Gastroesophageal sphincter (tissue), 4 donors: ENCODE data around the gene AKAP6. TPM values are rescaled to one million over a fixed set of nuclear protein-coding genes. Genes with fewer than 3 reads are reported as not detected.

Source experiments
- ATAC-seq: fragments of 150-250 bp; one replicate; pipeline ENCODE4 v1.9.1; 2016; ENCODE audit warnings: mild to moderate bottlenecking, moderate library complexity
- H3K27ac ChIP-seq, 4 donors: fragments of 200-600 bp; sonication (generic) in 3 of 4; 1 replicate in 3 of 4; 2 replicates in 1 of 4; pipeline ENCODE4 v1.5.1; 2016 to 2019
- H3K27me3 ChIP-seq: fragments of 200-600 bp; sonication (generic); one replicate; pipeline ENCODE4 v1.5.1; 2019
- H3K36me3 ChIP-seq, 2 donors: fragments of 200-600 bp; sonication (generic); one replicate each; pipeline ENCODE4 v1.5.1; 2019; ENCODE audit warnings: control low read depth in 1 of 2
- H3K4me1 ChIP-seq, 3 donors: fragments of 200-600 bp; sonication (generic); 1 replicate in 2 of 3; 2 replicates in 1 of 3; pipeline ENCODE4 v1.5.1; 2016 to 2019; ENCODE audit warnings: control low read depth in 2 of 3
- H3K4me3 ChIP-seq, 2 donors: fragments of 200-600 bp; sonication (generic); one replicate each; pipeline ENCODE4 v1.5.1; 2019; ENCODE audit warnings: mild to moderate bottlenecking in 1 of 2, moderate library complexity in 1 of 2
- H3K9me3 ChIP-seq, 3 donors: fragments of 200-600 bp; sonication (generic); one replicate each; pipeline ENCODE4 v1.5.1; 2017 to 2019; ENCODE audit warnings: control low read depth in 2 of 3
- EP300 ChIP-seq: sonication (generic); formaldehyde crosslinking; IDR thresholded peaks from one replicate; pipeline ENCODE4 v1.6.1; 2017; ENCODE audit warnings: antibody characterized with exemption, mild to moderate bottlenecking
- POLR2A ChIP-seq, 2 donors: fragments of 450-650 bp; IDR thresholded peaks; one replicate each; pipeline ENCODE4 v1.6.1; 2017; ENCODE audit warnings: antibody characterized with exemption in 2 of 2, mild to moderate bottlenecking in 2 of 2, moderate library complexity in 1 of 2
- POLR2AphosphoS5 ChIP-seq: sonication (generic); formaldehyde crosslinking; IDR thresholded peaks from one replicate; pipeline ENCODE4 v1.6.1; 2017; ENCODE audit warnings: antibody characterized with exemption
- WGBS, 2 donors: methylation state at CpG; one replicate each; pipeline ENCODE4 v1.1.5; 2018; ENCODE audit warnings: low coverage in 1 of 2; 5-methylcytosine and 5-hydroxymethylcytosine counted together
- total RNA-seq, 4 donors: library from RNA; depleted of rRNA; stranded (reverse); fragments of >200 nt; gene quantifications; one replicate each; pipeline ENCODE4 v1.1.0, GENCODE V29; 2016
- TF ChIP-seq, protein P1 (sequence below), 4 experiments: fragments of 200-600 bp in 2 of 4; fragments of 450-650 bp in 2 of 4; sonication (generic) in 1 of 4; IDR thresholded peaks; one replicate each; pipeline ENCODE4 v1.5.1; 2017 to 2019; ENCODE audit warnings: antibody characterized with exemption in 4 of 4, mild to moderate bottlenecking in 2 of 4, moderate library complexity in 2 of 4

Gene AKAP6
- total RNA-seq, 4 donors from 2014 or later, result 33.1 to 65.4 (median 45.0) TPM

- H3K27ac ChIP-seq, result peak overlapping the region; percentile 77 to 86 (median 83)
- H3K4me3 ChIP-seq, result peak overlapping the region; percentile 31 to 35
- no peak for TF ChIP-seq EP300
- TF ChIP-seq, protein P1, sequence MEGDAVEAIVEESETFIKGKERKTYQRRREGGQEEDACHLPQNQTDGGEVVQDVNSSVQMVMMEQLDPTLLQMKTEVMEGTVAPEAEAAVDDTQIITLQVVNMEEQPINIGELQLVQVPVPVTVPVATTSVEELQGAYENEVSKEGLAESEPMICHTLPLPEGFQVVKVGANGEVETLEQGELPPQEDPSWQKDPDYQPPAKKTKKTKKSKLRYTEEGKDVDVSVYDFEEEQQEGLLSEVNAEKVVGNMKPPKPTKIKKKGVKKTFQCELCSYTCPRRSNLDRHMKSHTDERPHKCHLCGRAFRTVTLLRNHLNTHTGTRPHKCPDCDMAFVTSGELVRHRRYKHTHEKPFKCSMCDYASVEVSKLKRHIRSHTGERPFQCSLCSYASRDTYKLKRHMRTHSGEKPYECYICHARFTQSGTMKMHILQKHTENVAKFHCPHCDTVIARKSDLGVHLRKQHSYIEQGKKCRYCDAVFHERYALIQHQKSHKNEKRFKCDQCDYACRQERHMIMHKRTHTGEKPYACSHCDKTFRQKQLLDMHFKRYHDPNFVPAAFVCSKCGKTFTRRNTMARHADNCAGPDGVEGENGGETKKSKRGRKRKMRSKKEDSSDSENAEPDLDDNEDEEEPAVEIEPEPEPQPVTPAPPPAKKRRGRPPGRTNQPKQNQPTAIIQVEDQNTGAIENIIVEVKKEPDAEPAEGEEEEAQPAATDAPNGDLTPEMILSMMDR (IDR thresholded peaks at IDR 0.05), result peak; percentile 27 to 59 (median 56)
- TF ChIP-seq POLR2AphosphoS5, result no peak
- no peak for TF ChIP-seq POLR2A (IDR thresholded peaks at IDR 0.05)
- no peaks in the 10 kb centered on the region for H3K9me3 ChIP-seq
- ATAC-seq, result peak; percentile 14
- H3K36me3 ChIP-seq, result no peaks in the 10 kb centered on the region
- H3K27me3 ChIP-seq, result no peaks in the 10 kb centered on the region
- WGBS, 2 donors, result 38 to 51% methylated on average over 6 to 7 of the region's 7 CpGs
- peaks cover 13 to 52% (median 18%) of the 10 kb centered on the region in 3 donors for H3K4me1 ChIP-seq
These were observed 381.9 kb downstream of the AKAP6 start for GRCh38 chr14:32710731-32711680.

- H3K9me3 ChIP-seq, result no peaks in the 10 kb centered on the region
- H3K4me3 ChIP-seq, result no peak overlapping the region
- no peak for ATAC-seq
- H3K36me3 ChIP-seq, result no peaks in the 10 kb centered on the region
- WGBS, 2 donors, result 57 to 60% methylated on average over 3 of the region's 3 CpGs
- H3K4me1 ChIP-seq, result peaks cover 9 to 26% (median 9%) of the 10 kb centered on the region in 3 donors
- H3K27me3 ChIP-seq, result no peaks in the 10 kb centered on the region
- TF ChIP-seq EP300 (no peak), POLR2AphosphoS5 (no peak), POLR2A (IDR thresholded peaks at IDR 0.05) (no peak)
- TF ChIP-seq, protein P1 (IDR thresholded peaks at IDR 0.05), result no peak
- H3K27ac ChIP-seq, result no peak overlapping the region
These were observed 384.8 kb downstream of the AKAP6 start for GRCh38 chr14:32713856-32714255.

DNA sequence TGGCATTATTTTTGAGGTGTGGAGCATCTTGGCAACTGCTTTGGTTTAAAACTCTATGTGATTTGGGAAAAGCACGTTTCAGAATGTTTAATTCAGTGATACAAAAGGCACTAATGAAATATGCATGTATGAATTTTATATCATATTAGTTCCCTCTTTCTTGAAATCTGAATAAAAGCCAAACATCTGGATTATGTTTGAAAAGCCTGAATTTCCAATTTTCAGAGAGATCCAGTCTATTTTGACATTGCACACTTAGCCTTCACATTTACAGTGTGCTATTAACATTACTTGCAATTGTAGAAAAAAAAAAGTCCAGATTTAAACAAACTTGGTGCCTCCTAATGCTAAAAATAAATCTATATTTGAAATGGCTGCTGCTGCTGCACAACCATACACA, 390.5 kb downstream of the AKAP6 start:
- no peak for TF ChIP-seq EP300
- TF ChIP-seq POLR2AphosphoS5, result no peak
- TF ChIP-seq, protein P1 (IDR thresholded peaks at IDR 0.05), result no peak
- TF ChIP-seq POLR2A (IDR thresholded peaks at IDR 0.05), result no peak

GRCh38 chr14:32720927-32721326, 391.8 kb downstream of the AKAP6 start:
- TF ChIP-seq EP300 (no peak), POLR2A (IDR thresholded peaks at IDR 0.05) (no peak), POLR2AphosphoS5 (no peak)
- TF ChIP-seq, protein P1 (IDR thresholded peaks at IDR 0.05), result no peak
- H3K27me3 ChIP-seq, result no peaks in the 10 kb centered on the region
- H3K9me3 ChIP-seq, result no peaks in the 10 kb centered on the region
- no peak for ATAC-seq
- 89 to 100% methylated on average over 1 to 2 of the region's 2 CpGs for WGBS, 2 donors
- no peak overlapping the region for H3K27ac ChIP-seq
- no peak overlapping the region for H3K4me3 ChIP-seq
- H3K36me3 ChIP-seq, result no peaks in the 10 kb centered on the region
- peaks cover 4 to 40% (median 5%) of the 10 kb centered on the region in 3 donors for H3K4me1 ChIP-seq

More for the DNA sequence above, 390.5 kb downstream of the AKAP6 start:
- Histone ChIP-seq H3K4me1 (peaks cover 4 to 29% (median 5%) of the 10 kb centered on the region in 3 donors), H3K9me3 (no peaks in the 10 kb centered on the region), H3K4me3 (no peak overlapping the region), H3K27ac (no peak overlapping the region), H3K36me3 (no peaks in the 10 kb centered on the region), H3K27me3 (no peaks in the 10 kb centered on the region)
- WGBS, 2 donors, result 43 to 50% methylated on average over 1 of the region's 1 CpG
- ATAC-seq, result no peak
